GM10847 (cell line): ENCODE data around the gene RBL1.

Experiments used
- POLR2A ChIP-seq: IDR thresholded peaks from 2 replicates; pipeline ENCODE4 v1.6.1; 2011; ENCODE audit not compliant: insufficient read length; ENCODE audit errors: extremely low read depth

Gene RBL1

GRCh38 chr20:36956016-36956415 is 139.8 kb downstream of the RBL1 start:
- TF ChIP-seq POLR2A = no peak

- no peak for TF ChIP-seq POLR2A
Observed at GRCh38 chr20:36951979-36952738, 143.6 kb downstream of the RBL1 start.

- peak; percentile 78 for TF ChIP-seq POLR2A
Observed at GRCh38 chr20:36951198-36951978, 144.4 kb downstream of the RBL1 start, which contains the start of gene SAMHD1. SAMHD1 (minus strand) TSS chr20:36951708; CDS start chr20:36951643, 65 bp downstream.

GRCh38 chr20:36950414-36951197 is 145.2 kb downstream of the RBL1 start:
- no peak for TF ChIP-seq POLR2A
